AG09319 (cell line): Measurements from ENCODE around the gene KLHDC10.

Experiments used
- DNase-seq: peaks from one replicate; pipeline ENCODE4 v3.0.0-alpha.2; 2010; ENCODE audit warnings: low read depth; ENCODE audit errors: extremely low read depth
- TF ChIP-seq, protein P1 (sequence below): IDR thresholded peaks from 2 replicates; pipeline ENCODE4 v1.5.1; 2011; ENCODE audit warnings: low read depth, mild to moderate bottlenecking, inconsistent platforms, low read length, moderate library complexity

KLHDC10 gene

DNA sequence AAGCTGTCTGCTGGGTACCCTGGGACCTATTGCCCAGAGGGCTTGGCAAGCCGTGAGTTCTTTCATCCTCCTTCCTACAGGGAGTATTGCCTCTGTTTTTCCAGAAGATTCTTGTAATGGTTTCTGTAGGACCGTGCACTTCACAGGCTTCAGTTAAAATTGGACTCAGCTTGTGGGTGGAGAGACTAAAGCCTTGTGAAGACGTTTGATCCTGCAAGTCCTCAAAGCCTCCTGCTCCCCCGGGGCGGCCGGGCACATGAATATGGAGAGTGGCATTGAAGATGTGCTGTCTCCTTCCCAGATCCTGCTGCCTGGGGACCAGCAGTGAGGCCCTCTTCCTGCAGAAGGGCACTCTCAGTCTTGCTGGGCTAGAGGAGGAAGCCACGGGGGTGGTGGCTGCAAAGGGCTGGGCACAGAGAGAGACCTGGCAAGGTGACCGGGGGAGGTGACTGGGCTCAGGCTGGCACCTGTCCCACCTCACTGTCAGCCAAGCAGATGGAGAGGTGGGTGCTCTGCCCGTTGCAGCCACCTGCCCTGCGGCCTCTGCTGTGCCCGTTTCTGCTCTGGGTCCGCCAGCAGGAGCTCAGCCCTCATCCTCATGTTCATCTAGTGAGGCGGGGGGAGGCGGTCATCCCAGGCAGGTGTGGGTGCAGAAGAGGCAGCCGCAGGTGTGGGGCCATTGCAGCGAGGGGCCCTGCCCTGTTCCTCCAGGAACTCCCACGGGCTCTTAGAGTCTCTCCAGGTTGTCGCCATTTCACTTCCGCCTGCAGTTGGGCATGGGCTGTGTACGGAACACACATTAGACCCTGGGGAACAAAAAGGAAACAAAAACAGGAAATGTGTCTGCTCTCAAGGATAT lies 79.2 kb downstream of the KLHDC10 start:
- TF ChIP-seq, protein P1, sequence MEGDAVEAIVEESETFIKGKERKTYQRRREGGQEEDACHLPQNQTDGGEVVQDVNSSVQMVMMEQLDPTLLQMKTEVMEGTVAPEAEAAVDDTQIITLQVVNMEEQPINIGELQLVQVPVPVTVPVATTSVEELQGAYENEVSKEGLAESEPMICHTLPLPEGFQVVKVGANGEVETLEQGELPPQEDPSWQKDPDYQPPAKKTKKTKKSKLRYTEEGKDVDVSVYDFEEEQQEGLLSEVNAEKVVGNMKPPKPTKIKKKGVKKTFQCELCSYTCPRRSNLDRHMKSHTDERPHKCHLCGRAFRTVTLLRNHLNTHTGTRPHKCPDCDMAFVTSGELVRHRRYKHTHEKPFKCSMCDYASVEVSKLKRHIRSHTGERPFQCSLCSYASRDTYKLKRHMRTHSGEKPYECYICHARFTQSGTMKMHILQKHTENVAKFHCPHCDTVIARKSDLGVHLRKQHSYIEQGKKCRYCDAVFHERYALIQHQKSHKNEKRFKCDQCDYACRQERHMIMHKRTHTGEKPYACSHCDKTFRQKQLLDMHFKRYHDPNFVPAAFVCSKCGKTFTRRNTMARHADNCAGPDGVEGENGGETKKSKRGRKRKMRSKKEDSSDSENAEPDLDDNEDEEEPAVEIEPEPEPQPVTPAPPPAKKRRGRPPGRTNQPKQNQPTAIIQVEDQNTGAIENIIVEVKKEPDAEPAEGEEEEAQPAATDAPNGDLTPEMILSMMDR, result no peak
- no peak for DNase-seq

DNA sequence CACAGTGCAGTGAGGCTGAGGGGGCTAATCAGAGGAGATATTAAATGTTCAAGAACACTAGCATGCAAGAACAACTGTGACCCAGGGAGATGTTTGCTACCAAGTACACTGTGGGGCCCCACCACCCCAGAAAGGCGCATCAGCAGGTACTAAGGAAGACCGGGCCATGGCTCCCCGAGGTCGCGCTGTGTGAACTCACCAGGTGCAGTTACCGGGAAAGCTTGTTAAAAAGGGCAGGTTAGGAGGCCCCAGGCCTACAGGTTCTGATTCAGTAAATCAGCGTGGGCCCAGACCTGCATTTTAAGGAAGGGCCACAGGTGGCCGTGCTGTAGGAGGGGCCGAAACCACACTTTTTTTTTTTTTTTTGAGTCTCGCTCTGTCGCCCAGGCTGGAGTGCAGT lies 80.3 kb downstream of the KLHDC10 start:
- TF ChIP-seq, protein P1, result no peak
- DNase-seq, result no peak

DNA sequence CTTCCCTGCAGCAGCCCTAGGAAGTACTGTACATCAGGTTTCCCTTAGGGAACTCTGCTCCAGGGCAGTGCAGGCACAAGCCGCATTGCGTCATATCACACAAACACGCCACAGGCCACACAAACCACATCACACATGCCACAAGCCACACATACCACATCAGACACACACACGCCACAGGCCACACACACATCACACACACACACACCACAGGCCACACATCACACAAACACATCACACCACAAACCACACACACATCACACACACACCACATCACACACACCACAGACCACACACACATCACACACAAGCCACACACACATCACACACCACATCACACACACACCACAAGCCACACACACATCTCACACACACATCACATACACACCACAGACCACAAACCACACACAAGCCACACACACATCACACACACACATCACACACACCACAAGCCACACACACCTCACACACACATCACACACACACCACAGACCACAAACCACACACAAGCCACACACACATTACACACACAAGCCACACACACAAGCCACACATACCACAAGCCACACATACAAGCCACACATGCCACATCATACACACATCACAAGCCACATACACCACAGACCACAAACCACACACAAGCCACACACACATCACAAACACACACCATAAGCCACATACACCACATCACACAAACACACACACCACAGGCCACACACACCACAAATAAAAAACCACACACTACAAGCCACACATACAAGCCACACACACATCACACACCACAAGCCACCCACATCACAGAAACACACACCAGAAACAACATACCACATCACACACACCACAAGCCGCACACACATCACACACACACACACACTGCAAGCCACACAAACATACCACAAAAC lies 81.5 kb downstream of the KLHDC10 start:
- TF ChIP-seq, protein P1, result no peak
- no peak for DNase-seq

DNA sequence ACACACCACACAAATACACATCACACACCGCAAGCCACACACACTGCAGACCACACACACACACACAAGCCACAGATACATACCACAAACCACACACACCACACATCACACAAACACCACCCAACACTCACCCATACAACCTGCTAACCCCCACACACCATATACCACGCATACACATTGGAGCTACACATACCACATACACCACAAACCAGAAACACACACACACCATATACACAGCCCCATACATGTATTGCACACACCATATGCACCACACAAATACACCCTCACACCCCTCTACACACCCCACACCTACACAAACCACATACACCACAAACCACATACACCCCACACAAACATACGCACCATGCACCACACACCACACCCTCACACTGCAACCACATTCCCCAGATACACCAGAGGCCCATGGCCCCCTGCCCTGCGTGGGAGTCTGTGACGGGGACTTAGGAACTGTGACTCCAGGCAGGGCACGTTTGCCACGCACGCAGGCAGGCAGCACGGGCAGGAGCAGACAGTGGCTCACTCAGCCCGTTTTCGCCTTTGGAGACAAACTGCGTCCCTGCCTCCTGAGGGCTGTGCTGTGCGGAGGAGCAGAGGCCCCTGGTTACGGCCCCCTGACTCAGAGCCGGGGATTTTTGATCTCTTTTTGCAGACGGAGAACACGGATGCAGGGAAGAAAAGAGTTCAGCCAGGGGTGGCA lies 82.3 kb downstream of the KLHDC10 start:
- DNase-seq, result no peak
- TF ChIP-seq, protein P1, result no peak

DNA sequence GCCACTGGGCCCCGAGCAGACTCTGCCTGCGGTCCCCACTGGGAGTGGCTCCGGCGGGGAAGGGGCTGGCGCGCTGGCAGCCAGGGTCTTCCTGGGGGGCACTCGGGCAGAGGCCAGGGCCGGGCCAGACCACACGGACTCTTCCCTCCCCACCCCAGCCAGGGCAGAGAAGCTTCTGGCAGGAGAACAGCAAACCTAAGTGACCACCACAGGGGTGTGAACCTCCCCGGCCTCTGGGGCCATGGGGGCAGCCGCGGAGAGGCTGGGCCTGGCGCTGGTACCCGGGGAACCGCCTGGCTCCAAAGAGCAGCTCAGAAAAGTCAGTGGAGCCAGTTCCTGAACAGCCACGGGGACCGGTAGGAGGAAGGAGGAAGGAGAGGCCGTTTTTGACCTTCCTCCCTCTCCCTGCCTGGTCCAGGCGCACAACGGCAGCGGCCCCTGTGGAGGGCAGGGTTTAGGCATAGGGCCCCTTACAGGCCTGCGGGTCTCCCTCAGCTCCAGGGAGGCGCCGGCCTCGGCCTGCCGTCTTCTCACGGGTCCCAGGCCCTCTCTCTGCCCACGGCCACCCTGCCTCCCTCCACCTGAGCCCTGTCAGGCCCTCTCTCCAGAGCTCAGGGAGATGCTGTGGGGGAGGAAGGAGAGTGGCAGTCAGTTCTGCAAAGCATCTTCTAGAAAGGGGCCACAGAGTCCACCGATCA lies 83.0 kb downstream of the KLHDC10 start:
- TF ChIP-seq, protein P1, result no peak
- no peak for DNase-seq

DNA sequence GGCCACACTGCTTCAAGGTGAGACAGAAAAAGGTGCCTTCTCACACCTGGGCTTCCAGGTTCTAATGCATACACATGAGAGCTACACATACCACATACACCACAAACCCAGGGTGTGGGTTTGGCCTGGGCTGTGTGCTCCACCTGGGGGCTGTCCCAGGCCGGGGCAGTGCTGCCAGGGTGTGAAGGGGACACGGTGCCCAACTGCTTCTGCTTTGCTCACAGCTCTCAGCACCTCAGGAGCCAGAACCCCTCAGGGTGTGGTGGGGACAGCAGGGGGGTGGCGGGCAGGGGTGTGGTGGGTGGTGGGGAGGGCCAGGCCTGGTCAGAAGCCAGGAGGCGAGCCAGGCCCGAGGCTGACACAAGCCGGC lies 83.8 kb downstream of the KLHDC10 start:
- no peak for DNase-seq
- TF ChIP-seq, protein P1, result no peak
